ENCODE measurements around the gene PLGLB1.
A peak's percentile ranks its signal among the peaks of the same experiment; 100 is the strongest.
"Not testable (repeated sequence)": the region's sequence is repeated elsewhere in the genome, so short reads cannot be mapped to it uniquely, and the experiment has no call there.

Gene PLGLB1

GRCh38 chr2:87021744-87022143 lies at the start of gene PLGLB1:
Gene PLGLB1 (minus strand): TSS chr2:87021844. CDS start chr2:87021783, 61 bp downstream.
- DNase-seq = not testable (repeated sequence)

DNA sequence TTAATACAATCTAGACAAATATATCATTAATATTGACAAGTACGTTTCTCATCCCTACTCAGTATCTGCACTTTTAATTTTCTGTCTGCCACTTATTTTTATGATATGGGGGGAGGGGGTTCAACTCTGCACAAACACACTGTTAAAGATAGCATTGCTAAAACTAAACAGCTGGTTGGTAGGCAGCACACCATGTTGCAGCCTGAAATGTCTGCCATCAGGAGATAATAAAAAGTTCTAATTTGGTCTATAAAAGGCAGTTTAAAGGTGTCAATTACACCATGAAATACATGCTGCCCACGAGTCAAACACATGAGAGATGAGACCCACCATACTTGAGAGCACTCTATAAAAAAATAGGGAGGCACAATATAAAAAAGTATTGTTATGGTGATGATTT lies 42.7 kb upstream of the PLGLB1 start:
- not testable (repeated sequence) for DNase-seq

DNA sequence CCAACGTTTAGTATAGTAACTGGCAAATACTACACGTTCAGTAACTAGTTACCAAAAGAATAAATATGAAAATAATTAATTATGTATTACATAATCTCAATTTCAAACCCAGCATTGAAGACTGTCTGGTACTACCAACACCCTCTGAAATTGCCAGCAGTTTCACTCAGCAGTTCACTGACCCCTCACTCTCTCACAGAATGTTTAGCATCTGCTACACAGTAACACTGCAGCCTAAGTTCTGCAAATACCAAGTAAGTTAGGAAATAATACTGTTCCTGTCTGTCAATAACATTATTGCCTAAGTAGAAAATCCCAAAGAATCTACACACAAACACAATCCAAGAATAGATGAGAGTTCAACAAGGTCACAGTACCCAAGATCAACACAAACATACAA lies 41.8 kb upstream of the PLGLB1 start:
- not testable (repeated sequence) for DNase-seq

- DNase-seq = not testable (repeated sequence)
Observed at GRCh38 chr2:87061519-87061918, 39.9 kb upstream of the PLGLB1 start.

GRCh38 chr2:87057606-87058005 lies 36.0 kb upstream of the PLGLB1 start:
- not testable (repeated sequence) for DNase-seq

DNA sequence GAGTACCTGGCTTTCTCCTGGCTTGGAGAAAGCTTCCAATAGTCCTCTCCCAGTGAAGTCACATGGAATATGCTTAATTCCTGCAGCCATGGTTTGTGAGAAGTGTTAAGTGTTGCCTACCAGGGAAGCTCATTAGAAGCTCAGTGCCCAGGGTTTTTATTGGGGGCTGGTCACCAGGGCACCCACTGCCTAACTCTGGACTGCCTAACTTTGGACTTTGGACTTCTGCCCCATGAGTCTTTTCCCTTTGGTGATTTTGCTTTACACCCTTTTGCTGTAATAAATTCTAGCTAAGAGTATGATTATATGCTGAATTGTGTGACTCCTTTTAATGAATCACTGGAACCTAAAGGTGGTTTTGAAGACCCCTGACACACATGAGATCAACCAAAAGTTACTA lies 35.2 kb upstream of the PLGLB1 start:
- DNase-seq = not testable (repeated sequence)

- not testable (repeated sequence) for DNase-seq
Observed at GRCh38 chr2:87056435-87056834, 34.8 kb upstream of the PLGLB1 start.

- DNase-seq = not testable (repeated sequence)
Observed at GRCh38 chr2:87054375-87054774, 32.7 kb upstream of the PLGLB1 start.

- DNase-seq = not testable (repeated sequence)
Observed at GRCh38 chr2:87041321-87041978, 19.8 kb upstream of the PLGLB1 start.

GRCh38 chr2:87028607-87029006 lies 7.0 kb upstream of the PLGLB1 start:
- not testable (repeated sequence) for DNase-seq

GRCh38 chr2:87026816-87027215 lies 5.2 kb upstream of the PLGLB1 start:
- not testable (repeated sequence) for DNase-seq

DNA sequence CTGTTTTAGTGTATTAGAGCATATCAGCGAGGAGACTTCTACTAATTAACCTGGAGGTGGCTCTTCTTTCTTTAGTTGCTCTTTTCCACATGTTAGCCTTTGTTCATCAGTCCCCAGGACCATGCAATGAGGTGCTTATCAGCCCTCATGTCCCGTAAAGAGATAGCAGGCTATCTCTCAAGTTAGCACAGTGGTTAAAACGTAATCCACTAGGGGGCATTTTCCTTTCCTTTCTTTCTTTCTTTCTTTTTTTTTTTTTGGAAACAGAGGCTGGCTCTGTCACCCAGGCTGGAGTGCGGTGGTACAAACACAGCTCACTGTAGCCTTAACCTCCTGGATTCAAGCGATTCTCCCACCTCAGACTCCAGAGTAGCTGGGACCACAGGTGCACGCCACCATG lies 4.3 kb upstream of the PLGLB1 start:
- DNase-seq = not testable (repeated sequence)

- DNase-seq = not testable (repeated sequence)
Observed at GRCh38 chr2:87023988-87024615, 2.5 kb upstream of the PLGLB1 start.

DNA sequence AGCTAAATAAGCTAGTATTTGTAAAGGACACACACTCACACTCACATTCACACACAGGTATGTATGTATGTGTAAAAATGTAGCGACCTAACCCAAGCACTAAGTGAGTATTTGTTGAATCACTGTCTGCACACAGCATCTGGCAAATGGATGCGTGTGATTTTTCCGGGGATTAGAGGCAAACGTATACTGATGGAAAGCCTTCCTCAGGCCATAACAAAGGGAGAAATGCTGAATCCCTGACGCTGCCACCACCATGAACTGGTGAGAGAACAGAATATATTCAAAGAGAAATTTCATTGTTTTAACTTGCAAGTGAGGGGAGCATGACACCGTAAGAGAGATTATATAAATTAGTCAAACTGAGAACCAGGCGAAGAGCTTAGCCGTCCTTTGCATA lies 601 bp downstream of the PLGLB1 start:
- not testable (repeated sequence) for DNase-seq

DNA sequence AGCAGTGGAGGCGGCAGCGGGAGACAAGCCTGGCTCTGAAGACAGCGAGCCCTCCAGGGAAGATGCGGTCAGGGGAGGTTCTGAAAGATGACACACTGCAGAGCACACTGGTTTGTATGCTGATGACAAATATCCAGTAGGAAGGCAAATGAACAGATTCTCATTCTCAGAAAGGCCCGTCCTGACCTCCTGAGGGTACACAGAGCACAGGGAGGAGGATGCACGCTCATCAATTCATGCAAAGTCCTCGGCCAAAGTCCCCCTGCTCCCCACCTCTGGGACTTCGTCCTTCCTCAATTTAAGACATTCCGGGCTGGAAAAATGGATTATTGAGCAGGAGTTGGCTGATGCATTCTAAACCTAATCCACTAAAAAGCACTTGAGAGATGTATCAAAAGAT lies 2.6 kb downstream of the PLGLB1 start:
- DNase-seq = peak; percentile 8

- not testable (repeated sequence) for DNase-seq
Observed at GRCh38 chr2:87014489-87015169, 7.0 kb downstream of the PLGLB1 start.

DNA sequence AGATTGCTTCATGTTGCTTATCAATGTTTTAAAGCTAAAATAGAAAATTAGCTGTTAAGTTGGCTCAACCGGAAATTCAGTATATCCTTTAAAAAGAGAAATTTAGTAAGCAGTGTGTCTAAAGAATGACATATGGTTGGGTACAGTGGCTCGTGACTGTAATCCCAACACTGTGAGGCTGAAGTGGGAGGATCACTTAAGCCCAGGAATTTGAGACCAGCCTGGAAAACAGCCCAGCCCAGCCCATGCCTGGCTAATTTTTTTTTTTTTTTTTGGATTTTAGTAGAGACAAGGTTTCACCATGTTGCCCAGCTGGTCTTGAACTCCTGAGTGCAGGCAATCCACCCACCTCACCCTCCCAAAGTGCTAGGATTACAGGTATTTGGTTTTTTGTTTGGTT lies 17.2 kb downstream of the PLGLB1 start:
- DNase-seq = not testable (repeated sequence)
